ENCODE data around the gene KCNIP4. TPM values are rescaled to one million over a fixed set of nuclear protein-coding genes. Genes with fewer than 3 reads are reported as not detected.

Gene KCNIP4
- total and polyA plus RNA-seq, 10 of the 15 experiments (the other 5 are each of a cell fraction or from before 2014, with no cell fraction given), result 0.03 to 0.23 (median 0.13) TPM; not detected in 7

GRCh38 chr4:21953653-21954052 is 5.1 kb upstream of the KCNIP4 start:
- H3K9me3 ChIP-seq (replicated peaks; ENCODE audit: control insufficient read depth, insufficient read depth, low read length), result no peaks in the 10 kb centered on the region
- ATAC-seq (no peak), DNase-seq (ENCODE audit: low read depth, low spot score) (no peak), FAIRE-seq (no peak)
- ChIA-PET RAD21 (ENCODE audit: unreplicated experiment) (no interaction called here), CTCF (interaction anchor here (1.5 kb wide), 1 partner anchor 165 kb away, joined by 3 read pairs; no protein-coding TSS in a partner anchor), POLR2A (no interaction called here), SMC1A (ENCODE audit: uncharacterized antibody, unreplicated experiment) (no interaction called here)
- in situ Hi-C loops (cut with MboI) (no loop called here), intact Hi-C loops (cut with micrococcal nuclease; ENCODE audit: unreplicated experiment) (no loop called here)
- BruUV-seq (replicated peaks), result no TSS peak
- no peaks in the 10 kb centered on the region for H3K4me1 ChIP-seq (ENCODE audit: control insufficient read depth, insufficient read depth, low read length)
- 18% methylated on average over 4 of the region's 4 CpGs for WGBS (ENCODE audit: insufficient coverage, insufficient replicate concordance, low lambda C conversion rate, missing lambda C conversion rate)
- no peak overlapping the region for H3K27ac ChIP-seq (ENCODE audit: control insufficient read depth, insufficient read depth)
- H3K4me3 ChIP-seq, result no peak overlapping the region
- no peak overlapping the region for H3K4me2 ChIP-seq (ENCODE audit: control insufficient read depth, insufficient read depth)
- no peaks in the 10 kb centered on the region for H3K79me2 ChIP-seq (ENCODE audit: control insufficient read depth, insufficient read depth, low read length)
- H2AFZ ChIP-seq (ENCODE audit: control insufficient read depth, low read depth, low read length), result no peak overlapping the region
- H4K20me1 ChIP-seq (ENCODE audit: control insufficient read depth, insufficient read depth), result no peaks in the 10 kb centered on the region
- no peak for TF ChIP-seq SMARCA5 (IDR thresholded peaks at IDR 0.05)
- no peak for TF ChIP-seq PRDM15 (CRISPR knock-in tag; IDR thresholded peaks at IDR 0.05)
- no peak for TF ChIP-seq BHLHE40 (IDR thresholded peaks at IDR 0.05; ENCODE audit: borderline replicate concordance in 1 of 2, low read depth in 2 of 2, low read length in 1 of 2)
- no peak for TF ChIP-seq ZBTB11 (CRISPR knock-in tag; IDR thresholded peaks at IDR 0.05)
- no peak for TF ChIP-seq ZNF384 (IDR thresholded peaks at IDR 0.05; ENCODE audit: borderline replicate concordance, low read depth, low read length)
- no peak for TF ChIP-seq NFIC (IDR thresholded peaks at IDR 0.05; ENCODE audit: low read depth, low read length)
- TF ChIP-seq JUNB (IDR thresholded peaks at IDR 0.05), result no peak
- no peak for TF ChIP-seq STAT1 (conservative IDR thresholded peaks at IDR 0.05)
- TF ChIP-seq NBN (IDR thresholded peaks at IDR 0.05), result no peak
- H3K9ac ChIP-seq (ENCODE audit: control insufficient read depth, insufficient read depth, low read length), result no peak overlapping the region
- H3K36me3 ChIP-seq (ENCODE audit: control insufficient read depth in 2 of 2, insufficient read depth in 2 of 2, low read length in 1 of 2), result no peaks in the 10 kb centered on the region
- no peaks in the 10 kb centered on the region for H3K27me3 ChIP-seq (replicated peaks in 1 of 2; ENCODE audit: control insufficient read depth in 2 of 2, insufficient read depth in 2 of 2, low read length in 1 of 2)

All from GM12878 (cell line).